ENCODE measurements around the gene HMCN2. TPM values are rescaled to one million over a fixed set of nuclear protein-coding genes. Genes with fewer than 3 reads are reported as not detected.

The HMCN2 gene
- total and polyA plus RNA-seq, 2 donors (not counting 1 experiment from before 2014, with no cell fraction given) = 0.01 TPM; not detected in 1

- ATAC-seq (ENCODE audit: low read depth) (no peak), DNase-seq (no peak)
- TF ChIP-seq, protein P1, sequence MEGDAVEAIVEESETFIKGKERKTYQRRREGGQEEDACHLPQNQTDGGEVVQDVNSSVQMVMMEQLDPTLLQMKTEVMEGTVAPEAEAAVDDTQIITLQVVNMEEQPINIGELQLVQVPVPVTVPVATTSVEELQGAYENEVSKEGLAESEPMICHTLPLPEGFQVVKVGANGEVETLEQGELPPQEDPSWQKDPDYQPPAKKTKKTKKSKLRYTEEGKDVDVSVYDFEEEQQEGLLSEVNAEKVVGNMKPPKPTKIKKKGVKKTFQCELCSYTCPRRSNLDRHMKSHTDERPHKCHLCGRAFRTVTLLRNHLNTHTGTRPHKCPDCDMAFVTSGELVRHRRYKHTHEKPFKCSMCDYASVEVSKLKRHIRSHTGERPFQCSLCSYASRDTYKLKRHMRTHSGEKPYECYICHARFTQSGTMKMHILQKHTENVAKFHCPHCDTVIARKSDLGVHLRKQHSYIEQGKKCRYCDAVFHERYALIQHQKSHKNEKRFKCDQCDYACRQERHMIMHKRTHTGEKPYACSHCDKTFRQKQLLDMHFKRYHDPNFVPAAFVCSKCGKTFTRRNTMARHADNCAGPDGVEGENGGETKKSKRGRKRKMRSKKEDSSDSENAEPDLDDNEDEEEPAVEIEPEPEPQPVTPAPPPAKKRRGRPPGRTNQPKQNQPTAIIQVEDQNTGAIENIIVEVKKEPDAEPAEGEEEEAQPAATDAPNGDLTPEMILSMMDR (IDR thresholded peaks at IDR 0.05) = no peak
- TF ChIP-seq EZH2 (IDR thresholded peaks at IDR 0.05; ENCODE audit: borderline replicate concordance, insufficient read depth, low read depth, low read length, poor library complexity, severe bottlenecking) = no peak
- WGBS (ENCODE audit: insufficient coverage) = 100% methylated on average over 3 of the region's 4 CpGs
- POLR2A ChIA-PET = no interaction called here
- Histone ChIP-seq H4K20me1 (ENCODE audit: control insufficient read depth, insufficient read depth, low read length, poor library complexity, severe bottlenecking) (no peaks in the 10 kb centered on the region), H3K79me2 (ENCODE audit: control insufficient read depth, insufficient read depth, low read length) (no peaks in the 10 kb centered on the region), H3K36me3 (replicated peaks in 1 of 2; ENCODE audit: control extremely low read depth in 1 of 2, control insufficient read depth in 1 of 2, extremely low read depth in 1 of 2, insufficient read depth in 2 of 2, low read length in 1 of 2) (no peaks in the 10 kb centered on the region), H3K27me3 (replicated peaks in 1 of 4; ENCODE audit: control extremely low read depth in 1 of 4, control insufficient read depth in 3 of 4, insufficient read depth in 4 of 4, low read length in 3 of 4) (peaks cover 0 to 2% (median 0%) of the 10 kb centered on the region in 4 experiments), H3K27ac (ENCODE audit: low read length in 2 of 2) (no peak overlapping the region), H3K4me1 (ENCODE audit: control insufficient read depth in 2 of 2, insufficient read depth in 2 of 2, low read length in 2 of 2) (no peaks in the 10 kb centered on the region), H3K9ac (ENCODE audit: low read length) (no peak overlapping the region), H2AFZ (ENCODE audit: insufficient read depth, low read depth, low read length, poor library complexity, severe bottlenecking) (no peak overlapping the region), H3K4me3 (ENCODE audit: control extremely low read depth in 1 of 5, extremely low read depth in 1 of 5, insufficient read depth in 1 of 5, low read depth in 2 of 5, low read length in 4 of 5) (no peak overlapping the region), H3K9me3 (ENCODE audit: control extremely low read depth in 1 of 3, control insufficient read depth in 2 of 3, insufficient read depth in 1 of 3, low read length in 2 of 3) (peaks cover 0 to 6% (median 0%) of the 10 kb centered on the region in 3 donors), H3K4me2 (replicated peaks; ENCODE audit: low read depth, low read length, poor library complexity, severe bottlenecking) (no peak overlapping the region)
- H3K4me1 Mint-ChIP-seq = no peaks in the 10 kb centered on the region
- CTCF ChIA-PET = no interaction called here
- H3K4me3 Mint-ChIP-seq = no peak overlapping the region
- H3K27ac Mint-ChIP-seq = no peak overlapping the region
- peaks cover 6% of the 10 kb centered on the region for H3K27me3 Mint-ChIP-seq
- H3K9me3 Mint-ChIP-seq (ENCODE audit: insufficient read depth) = no peaks in the 10 kb centered on the region
- intact Hi-C loops (cut with micrococcal nuclease) = no loop called here
Observed at GRCh38 chr9:130305381-130305780, 39.8 kb downstream of the HMCN2 start.

GRCh38 chr9:130306823-130307666 lies 41.5 kb downstream of the HMCN2 start:
- POLR2A ChIA-PET = interaction anchor here (0.6 kb wide), 1 partner anchor 63 kb away, joined by 9 read pairs; no protein-coding TSS in a partner anchor
- Histone ChIP-seq H3K4me2 (replicated peaks; ENCODE audit: low read depth, low read length, poor library complexity, severe bottlenecking) (no peak overlapping the region), H3K27me3 (replicated peaks in 1 of 4; ENCODE audit: control extremely low read depth in 1 of 4, control insufficient read depth in 3 of 4, insufficient read depth in 4 of 4, low read length in 3 of 4) (no peaks in the 10 kb centered on the region), H3K27ac (ENCODE audit: low read length in 2 of 2) (no peak overlapping the region), H3K36me3 (replicated peaks in 1 of 2; ENCODE audit: control extremely low read depth in 1 of 2, control insufficient read depth in 1 of 2, extremely low read depth in 1 of 2, insufficient read depth in 2 of 2, low read length in 1 of 2) (no peaks in the 10 kb centered on the region), H3K4me1 (ENCODE audit: control insufficient read depth in 2 of 2, insufficient read depth in 2 of 2, low read length in 2 of 2) (no peaks in the 10 kb centered on the region), H3K4me3 (ENCODE audit: control extremely low read depth in 1 of 5, extremely low read depth in 1 of 5, insufficient read depth in 1 of 5, low read depth in 2 of 5, low read length in 4 of 5) (no peak overlapping the region), H3K9ac (ENCODE audit: low read length) (no peak overlapping the region), H3K9me3 (ENCODE audit: control extremely low read depth in 1 of 3, control insufficient read depth in 2 of 3, insufficient read depth in 1 of 3, low read length in 2 of 3) (peaks cover 0 to 6% (median 0%) of the 10 kb centered on the region in 3 donors), H4K20me1 (ENCODE audit: control insufficient read depth, insufficient read depth, low read length, poor library complexity, severe bottlenecking) (no peaks in the 10 kb centered on the region), H2AFZ (ENCODE audit: insufficient read depth, low read depth, low read length, poor library complexity, severe bottlenecking) (no peak overlapping the region), H3K79me2 (ENCODE audit: control insufficient read depth, insufficient read depth, low read length) (no peaks in the 10 kb centered on the region)
- WGBS (ENCODE audit: insufficient coverage) = 79% methylated on average over 17 of the region's 21 CpGs
- intact Hi-C loops (cut with micrococcal nuclease) = no loop called here
- ATAC-seq (ENCODE audit: low read depth) (no peak), DNase-seq (no peak)
- CTCF ChIA-PET = no interaction called here
- H3K4me1 Mint-ChIP-seq = no peaks in the 10 kb centered on the region
- H3K27me3 Mint-ChIP-seq = peaks cover 4% of the 10 kb centered on the region
- H3K9me3 Mint-ChIP-seq (ENCODE audit: insufficient read depth) = no peaks in the 10 kb centered on the region
- H3K27ac Mint-ChIP-seq = no peak overlapping the region
- no peak for TF ChIP-seq EZH2 (IDR thresholded peaks at IDR 0.05; ENCODE audit: borderline replicate concordance, insufficient read depth, low read depth, low read length, poor library complexity, severe bottlenecking)
- TF ChIP-seq, protein P1 (IDR thresholded peaks at IDR 0.05) = no peak
- H3K4me3 Mint-ChIP-seq = no peak overlapping the region
